GM18858 (cell line): Measurements from ENCODE around the gene IBSP.

Experiments
- ATAC-seq: cut with Tn5 transposase; IDR thresholded peaks from one replicate; pipeline ENCODE4 v1.9.1; 2021; ENCODE audit not compliant: unreplicated experiment

The IBSP gene, protein sequence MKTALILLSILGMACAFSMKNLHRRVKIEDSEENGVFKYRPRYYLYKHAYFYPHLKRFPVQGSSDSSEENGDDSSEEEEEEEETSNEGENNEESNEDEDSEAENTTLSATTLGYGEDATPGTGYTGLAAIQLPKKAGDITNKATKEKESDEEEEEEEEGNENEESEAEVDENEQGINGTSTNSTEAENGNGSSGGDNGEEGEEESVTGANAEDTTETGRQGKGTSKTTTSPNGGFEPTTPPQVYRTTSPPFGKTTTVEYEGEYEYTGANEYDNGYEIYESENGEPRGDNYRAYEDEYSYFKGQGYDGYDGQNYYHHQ

DNA sequence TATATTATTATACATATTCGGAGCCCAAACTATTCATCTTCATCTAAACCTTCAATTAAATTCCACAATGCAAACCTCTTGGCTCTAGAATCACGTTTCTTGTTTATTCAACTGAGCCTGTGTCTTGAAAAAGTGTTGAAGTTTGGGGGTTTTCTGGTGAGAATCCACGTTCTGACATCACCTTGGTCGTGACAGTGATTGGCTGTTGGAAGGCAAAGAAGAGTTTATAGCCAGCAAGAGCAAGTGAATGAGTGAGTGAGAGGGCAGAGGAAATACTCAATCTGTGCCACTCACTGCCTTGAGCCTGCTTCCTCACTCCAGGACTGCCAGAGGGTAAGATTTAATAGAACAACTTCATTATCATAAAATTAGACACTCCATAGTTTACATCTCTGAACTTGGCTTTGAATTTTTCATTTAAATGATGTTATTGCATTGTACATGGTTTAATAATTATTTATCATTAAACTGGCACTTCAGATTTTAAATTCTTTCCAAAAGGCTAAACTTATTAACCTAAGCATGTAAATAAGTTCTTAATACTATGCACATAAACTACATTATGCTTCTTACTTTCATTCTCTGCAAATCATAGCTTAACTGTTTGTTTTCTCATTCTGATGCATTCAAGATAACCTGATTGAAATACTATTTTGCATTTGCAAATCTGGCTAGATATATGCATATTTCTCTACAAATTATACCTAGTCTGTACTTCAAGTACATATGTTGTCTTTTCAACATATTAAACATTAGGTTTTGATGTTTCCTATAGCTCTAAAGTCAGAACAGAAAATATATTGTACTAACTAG, at the start of gene IBSP:
Gene IBSP, plus strand, starts transcription at position 254 of the 813 bp plus-strand sequence. CDS start 2,808 bp downstream, outside the sequence.
- ATAC-seq, result no peak

DNA sequence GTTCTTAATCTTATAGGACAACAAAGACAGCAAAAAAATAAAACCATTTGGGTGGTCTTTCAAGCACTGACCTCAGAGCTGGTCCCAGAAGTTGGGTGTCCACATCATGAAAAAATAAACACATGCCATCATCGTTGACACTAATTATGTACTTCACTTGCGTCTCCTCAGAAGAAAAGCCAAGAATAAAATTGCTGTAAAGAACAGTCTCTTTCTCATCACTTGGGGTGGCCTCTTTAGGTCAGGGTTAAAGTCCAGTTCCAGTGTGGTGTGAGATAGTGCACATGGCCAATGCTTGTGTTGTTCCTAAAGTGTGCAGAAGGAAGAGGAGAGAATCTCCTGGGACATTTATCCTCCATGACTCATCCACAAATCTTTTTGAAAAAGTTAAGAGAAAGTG, 49.5 kb upstream of the IBSP start:
- no peak for ATAC-seq

DNA sequence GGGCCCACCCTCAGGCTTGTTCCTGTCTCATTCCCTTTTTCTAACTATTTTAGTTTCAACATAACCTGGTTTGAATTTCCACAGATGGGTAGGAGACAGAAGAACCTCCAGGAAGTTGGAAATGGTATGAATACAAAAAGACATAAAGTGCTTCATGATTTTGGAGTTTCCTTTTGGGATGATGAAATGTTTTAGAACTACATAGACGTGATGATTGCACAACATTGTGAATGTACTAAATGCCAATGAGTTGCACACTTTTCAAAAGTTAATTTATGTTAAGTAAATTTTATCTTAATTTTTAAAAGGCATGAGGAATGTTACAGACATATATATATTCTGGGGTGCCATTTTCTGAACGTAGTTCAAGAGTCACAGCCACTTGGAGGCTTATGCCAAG, 41.1 kb upstream of the IBSP start:
- ATAC-seq, result no peak

GRCh38 chr4:87762311-87762710, 37.0 kb upstream of the IBSP start:
- no peak for ATAC-seq

- ATAC-seq, result no peak
Measured at GRCh38 chr4:87781569-87781968, 17.8 kb upstream of the IBSP start.

GRCh38 chr4:87783781-87784180, 15.6 kb upstream of the IBSP start:
- no peak for ATAC-seq

- ATAC-seq, result no peak
Measured at GRCh38 chr4:87785731-87786509, 13.4 kb upstream of the IBSP start.

- ATAC-seq, result no peak
Measured at GRCh38 chr4:87802858-87803257, 3.5 kb downstream of the IBSP start.

GRCh38 chr4:87803421-87803820, 4.1 kb downstream of the IBSP start:
- no peak for ATAC-seq

DNA sequence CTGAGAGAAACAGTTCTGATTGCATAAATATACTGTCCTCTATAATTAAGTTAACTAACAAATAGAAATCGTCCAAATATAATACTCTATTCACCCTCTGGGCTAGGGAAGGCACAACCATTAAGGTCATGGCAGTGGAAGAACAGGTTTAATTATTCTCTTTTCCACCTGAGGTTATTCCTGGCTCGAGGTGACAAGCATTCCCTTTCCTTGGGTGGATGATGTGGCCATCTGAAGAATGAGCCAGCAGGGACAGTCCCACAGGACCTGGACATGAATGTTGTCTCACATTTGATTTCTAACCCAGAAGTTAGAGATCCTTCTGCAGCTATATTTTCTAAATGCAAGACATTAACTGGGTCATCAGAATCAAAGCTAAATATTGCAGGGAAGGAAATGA, 5.5 kb downstream of the IBSP start:
- ATAC-seq, result no peak

DNA sequence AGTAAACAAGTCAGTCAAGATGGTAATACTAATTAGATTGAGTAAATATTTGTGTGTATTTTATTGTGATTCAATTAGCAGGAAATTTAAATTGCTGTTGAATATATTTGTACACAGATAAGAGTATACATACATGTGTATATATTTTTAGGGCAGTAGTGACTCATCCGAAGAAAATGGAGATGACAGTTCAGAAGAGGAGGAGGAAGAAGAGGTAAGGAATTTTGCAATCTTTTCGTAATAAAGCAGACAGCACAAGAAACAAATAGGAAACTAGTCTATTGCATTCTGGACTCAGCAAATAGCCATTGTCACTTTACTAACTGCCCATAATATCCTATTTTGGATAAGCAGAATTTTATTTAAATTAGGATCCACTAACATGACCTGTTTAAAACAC, 6.6 kb downstream of the IBSP start:
- ATAC-seq, result no peak

DNA sequence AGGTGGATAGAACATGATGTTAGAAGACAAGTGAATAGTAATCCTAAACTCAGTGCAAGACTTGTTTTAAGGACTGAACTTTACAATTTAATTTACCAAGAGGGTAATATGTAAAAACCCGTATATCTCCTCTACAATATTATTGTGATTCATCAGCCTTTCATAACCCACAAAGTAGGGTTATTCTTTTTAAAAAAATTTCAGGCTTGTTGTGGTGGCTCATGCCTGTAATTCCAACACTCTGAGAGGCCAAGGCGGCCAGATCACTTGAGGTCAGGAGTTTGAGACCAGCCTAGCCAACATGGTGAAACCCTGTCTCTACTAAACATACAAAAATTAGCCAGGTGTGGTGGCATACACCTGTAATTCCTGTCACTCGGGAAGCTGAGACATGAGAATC, 7.2 kb downstream of the IBSP start:
- no peak for ATAC-seq

- ATAC-seq, result no peak
Measured at GRCh38 chr4:87807402-87807801, 8.0 kb downstream of the IBSP start.

DNA sequence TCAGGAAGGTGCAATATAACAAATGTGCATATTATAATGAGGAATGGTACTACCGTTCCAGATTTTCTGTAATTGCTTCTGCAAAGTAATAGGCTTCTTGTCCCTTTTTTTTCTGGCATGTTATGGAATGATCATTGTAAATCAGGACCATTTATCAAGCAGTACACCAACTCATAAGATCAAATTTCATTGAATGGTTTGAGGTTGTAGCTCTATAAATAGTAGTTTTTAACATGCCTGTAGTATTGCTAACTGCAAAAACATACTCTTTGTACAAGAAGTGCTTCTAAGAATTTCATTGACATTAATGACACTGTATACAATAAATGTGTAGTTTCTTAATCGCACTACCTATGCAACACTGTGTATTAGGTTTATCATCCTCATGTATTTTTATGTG, 12.6 kb downstream of the IBSP start:
- no peak for ATAC-seq

DNA sequence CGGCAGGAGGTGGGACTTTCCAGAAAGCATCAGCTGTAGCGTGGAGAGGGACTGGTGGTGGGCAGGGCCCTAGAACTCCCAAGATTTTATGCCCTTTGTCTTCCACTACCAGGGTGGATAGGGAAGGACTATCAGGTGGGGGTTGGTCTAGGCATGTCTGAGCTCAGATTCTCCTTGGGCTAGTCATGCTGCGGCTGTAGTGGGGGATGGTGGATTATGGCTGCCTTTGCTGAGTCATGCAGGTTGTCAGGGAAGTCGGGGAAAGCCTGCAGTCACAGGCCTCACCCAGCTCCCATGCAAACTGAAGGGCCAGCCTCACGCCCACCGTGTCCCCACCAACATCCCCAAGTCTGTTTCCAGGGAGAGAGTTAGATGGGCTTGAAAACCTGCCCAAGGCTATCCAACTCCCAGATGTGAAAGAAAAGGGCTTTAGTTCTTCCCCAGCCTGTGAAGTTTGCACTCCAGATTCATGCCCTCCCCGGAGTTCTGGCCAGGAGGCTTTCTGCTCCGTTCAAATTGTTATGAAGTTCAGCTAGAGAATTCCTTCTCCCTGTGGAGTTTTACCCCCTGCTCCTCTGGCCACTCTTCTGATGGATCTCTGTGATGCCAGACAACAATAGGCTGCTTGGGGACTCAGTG, 20.0 kb downstream of the IBSP start:
- no peak for ATAC-seq

DNA sequence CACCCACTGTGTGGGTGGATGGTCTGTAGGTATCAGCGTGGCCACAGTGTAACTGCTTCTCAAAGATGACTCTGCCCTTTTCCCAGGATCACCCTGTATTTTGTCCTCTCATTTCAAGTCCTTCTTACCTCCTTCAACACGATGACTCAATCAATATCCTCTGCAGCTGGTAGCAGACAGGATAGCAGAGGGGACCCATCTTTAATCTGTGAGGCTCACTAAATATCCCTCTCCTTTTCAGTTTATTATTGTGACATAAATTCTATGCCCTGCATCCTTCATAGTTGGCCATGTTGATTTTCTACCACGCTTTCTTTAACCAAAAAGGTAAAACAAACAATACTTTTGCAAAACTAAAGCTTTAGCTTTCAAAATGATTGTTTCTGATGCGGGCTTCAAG, 23.8 kb downstream of the IBSP start:
- ATAC-seq, result no peak

- ATAC-seq, result no peak
Measured at GRCh38 chr4:87823724-87824123, 24.4 kb downstream of the IBSP start.

GRCh38 chr4:87824352-87824751, 25.0 kb downstream of the IBSP start:
- no peak for ATAC-seq

DNA sequence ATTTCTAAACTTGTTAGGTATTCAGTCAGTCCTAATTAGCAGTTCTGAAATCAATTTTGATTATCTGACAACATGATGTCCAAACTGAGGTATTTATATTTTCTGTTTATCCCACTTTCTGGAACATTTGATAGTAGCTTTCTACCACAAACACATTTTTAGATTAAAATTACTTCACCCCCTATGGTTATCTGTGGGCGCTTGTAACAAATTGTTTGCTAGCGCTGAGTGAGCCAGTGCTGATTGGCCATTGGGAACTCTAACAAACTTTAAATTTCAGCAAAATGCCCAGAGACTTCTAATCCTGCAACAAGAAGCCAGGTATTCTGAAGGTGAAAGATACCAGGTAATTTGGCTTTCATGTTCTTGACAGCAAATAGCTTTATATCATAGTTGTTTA, 33.3 kb downstream of the IBSP start, which contains the start of gene MEPE:
Gene MEPE, plus strand, starts transcription at position 301 of the 400 bp plus-strand sequence. CDS start 1,746 bp downstream, outside the sequence.
- no peak for ATAC-seq

DNA sequence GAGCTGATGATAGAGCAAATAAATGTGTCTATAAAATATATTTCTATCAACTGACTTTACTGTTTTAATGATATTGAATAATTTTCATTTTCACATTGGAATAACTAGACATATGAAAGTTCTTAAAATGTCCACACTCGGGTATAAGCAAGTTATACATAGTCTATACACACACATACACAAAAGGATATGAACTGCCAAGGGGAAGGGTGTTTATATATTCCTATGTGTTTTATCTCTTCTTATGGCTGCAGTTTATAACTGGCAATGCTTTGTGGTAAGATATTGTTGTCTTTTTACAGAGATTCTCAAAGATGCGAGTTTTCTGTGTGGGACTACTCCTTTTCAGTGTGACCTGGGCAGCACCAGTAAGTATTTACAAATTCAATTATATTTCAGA, 35.0 kb downstream of the IBSP start:
- ATAC-seq, result no peak

GRCh38 chr4:87835197-87835596, 35.8 kb downstream of the IBSP start:
- ATAC-seq, result no peak
